K562 (cell line): Measurements from ENCODE around the gene OSCAR. TPM values are rescaled to one million over a fixed set of nuclear protein-coding genes. Genes with fewer than 3 reads are reported as not detected.

Experiments
- ATAC-seq: fragments of 200-7000 bp; cut with Tn5 transposase; 3 replicates; pipeline ENCODE4 v1.9.1; 2020; ENCODE audit warnings: moderate library complexity
- BruUV-seq: library from RNA; stranded (reverse); fragments of 400-500 nt; replicated peaks from 2 replicates; lab custom pipeline; 2021; lab: Mats Ljungman, UMichigan
- CTCF ChIA-PET: fragments of 300-600 bp; formaldehyde crosslinking; extraction: SDS; loops from one replicate; lab custom pipeline; 2021; ENCODE audit warnings: low intra/inter-chr PET ratio; lab: Yijun Ruan, JAX
- POLR2A ChIA-PET: fragments of 300-600, 350-650 bp; sonication (Branson Sonifier 250); formaldehyde crosslinking; extraction: SDS; loops from one replicate; lab custom pipeline; 2021; ENCODE audit warnings: antibody characterized with exemption, inconsistent platforms; lab: Yijun Ruan, JAX
- DNase-seq, 4 experiments: peaks; one replicate each; pipeline versions ENCODE4 v3.0.0 to v3.0.0-alpha.2; 2011 to 2018; ENCODE audit warnings: low spot score in 3 of 4, mixed read lengths in 3 of 4; ENCODE audit errors: extremely low read depth in 1 of 4
- FAIRE-seq: peaks from 2 replicates; lab custom pipeline; 2011; peaks lifted over from hg19 to GRCh38; lab: Jason Lieb, UNC
- H2AFZ ChIP-seq: 2 replicates; pipeline ENCODE4 v1.6.0; 2011; ENCODE audit warnings: low read depth, low read length, control low read depth, inconsistent platforms
- H3K27ac ChIP-seq: fragments of 200-600 bp; 3 replicates; pipeline ENCODE4 v1.8.0; 2011; ENCODE audit warnings: low read depth, mild to moderate bottlenecking, control low read depth, inconsistent platforms, low read length, moderate library complexity, mixed read lengths; ENCODE audit errors: extremely low read depth
- H3K27me3 ChIP-seq, 2 experiments: fragments of 300-600 bp in 1 of 2; 2 replicates in 1 of 2; 3 replicates in 1 of 2; pipeline versions ENCODE4 v1.6.0 to v1.8.0; 2011; ENCODE audit warnings: inconsistent platforms in 2 of 2, low read length in 2 of 2, mild to moderate bottlenecking in 1 of 2, mixed read lengths in 1 of 2, moderate library complexity in 1 of 2; ENCODE audit not compliant: control insufficient read depth in 2 of 2, insufficient read depth in 2 of 2
- H3K36me3 ChIP-seq: fragments of 300-600 bp; 3 replicates; pipeline ENCODE4 v1.8.0; 2011; ENCODE audit warnings: mild to moderate bottlenecking, low read length, inconsistent platforms; ENCODE audit not compliant: control insufficient read depth, insufficient read depth
- H3K4me1 ChIP-seq, 2 experiments: fragments of 200-600 bp in 1 of 2; replicated peaks in 1 of 2; 2 replicates in 1 of 2; 3 replicates in 1 of 2; pipeline versions ENCODE4 v1.5.1 to v1.8.0; 2011; ENCODE audit warnings: inconsistent platforms in 2 of 2, low read length in 2 of 2, mild to moderate bottlenecking in 1 of 2, mixed read lengths in 1 of 2, moderate library complexity in 1 of 2; ENCODE audit not compliant: control insufficient read depth in 2 of 2, insufficient read depth in 2 of 2
- H3K4me2 ChIP-seq: 2 replicates; pipeline ENCODE4 v1.6.1; 2011; ENCODE audit warnings: low read length, control low read depth, inconsistent platforms, mixed read lengths; ENCODE audit not compliant: insufficient read depth
- H3K4me3 ChIP-seq: fragments of 200-600 bp; sonication (generic), shearing (Covaris generic); 2 replicates; pipeline ENCODE4 v1.5.1; 2016; ENCODE audit warnings: control low read depth, inconsistent platforms
- H3K79me2 ChIP-seq: fragments of 200-600 bp; 3 replicates; pipeline ENCODE4 v1.8.0; 2011; ENCODE audit warnings: low read length, inconsistent platforms; ENCODE audit not compliant: control insufficient read depth, insufficient read depth
- H3K9ac ChIP-seq, 2 experiments: 2 replicates each; pipeline versions ENCODE4 v1.6.0 to v1.6.1; 2011; ENCODE audit warnings: low read depth in 2 of 2, low read length in 2 of 2, control low read depth in 1 of 2, inconsistent platforms in 1 of 2, mild to moderate bottlenecking in 1 of 2, mixed read lengths in 1 of 2; ENCODE audit not compliant: insufficient read depth in 1 of 2
- H3K9me1 ChIP-seq: one replicate; pipeline ENCODE4 v1.6.0; 2011; ENCODE audit warnings: inconsistent platforms, mild to moderate bottlenecking, low read length, moderate library complexity; ENCODE audit not compliant: control insufficient read depth, insufficient read depth
- H3K9me3 ChIP-seq: replicated peaks from 2 replicates; pipeline ENCODE4 v1.5.1; 2011; ENCODE audit warnings: low read depth, low read length, inconsistent platforms; ENCODE audit not compliant: control insufficient read depth, insufficient read depth
- H4K20me1 ChIP-seq: replicated peaks from 2 replicates; pipeline ENCODE4 v1.6.1; 2011; ENCODE audit warnings: low read length, inconsistent platforms, mixed read lengths; ENCODE audit not compliant: control insufficient read depth, insufficient read depth
- CREB1 ChIP-seq, 2 experiments: sonication (generic) in 1 of 2; formaldehyde crosslinking in 1 of 2; IDR thresholded peaks; 2 replicates each; pipeline versions ENCODE4 v1.6.1 to v1.8.0; 2012 to 2022; ENCODE audit warnings: inconsistent platforms in 1 of 2, mild to moderate bottlenecking in 1 of 2, missing genetic modification reagents in 1 of 2, moderate library complexity in 1 of 2
- HBP1 ChIP-seq: fragments of 450-650 bp; formaldehyde crosslinking; IDR thresholded peaks from 2 replicates; pipeline ENCODE4 v1.4.0; 2022; ENCODE audit warnings: missing genetic modification characterization
- HNRNPUL1 ChIP-seq: fragments of 200-400 bp; formaldehyde crosslinking; IDR thresholded peaks from 2 replicates; pipeline ENCODE4 v1.6.1; 2017; ENCODE audit warnings: low read length
- MED1 ChIP-seq: sonication (generic); formaldehyde crosslinking; IDR thresholded peaks from 2 replicates; pipeline ENCODE4 v1.8.1; 2023; ENCODE audit warnings: missing genetic modification reagents, borderline replicate concordance
- NR2C2 ChIP-seq, 2 experiments: fragments of 200-800 bp in 1 of 2; sonication (Bioruptor generic) in 1 of 2; sonication (generic) in 1 of 2; formaldehyde crosslinking in 1 of 2; IDR thresholded peaks; 2 replicates each; pipeline versions ENCODE4 v1.6.1 to v1.8.0; 2016 to 2022; ENCODE audit warnings: mild to moderate bottlenecking in 1 of 2, missing compliant biosample characterization in 1 of 2, missing genetic modification characterization in 1 of 2, missing genetic modification reagents in 1 of 2
- SIRT6 ChIP-seq: IDR thresholded peaks from one replicate; pipeline ENCODE4 v1.6.1; 2012; ENCODE audit warnings: low read depth, mild to moderate bottlenecking, control low read depth, inconsistent platforms, low read length, moderate library complexity
- SMARCA4 ChIP-seq: fragments of 450-650 bp; IDR thresholded peaks from 2 replicates; pipeline ENCODE4 v1.6.1; 2016
- SRF ChIP-seq, 2 experiments: fragments of 250-450, 450-650 bp in 1 of 2; sonication (Bioruptor Pico) in 1 of 2; sonication (generic) in 1 of 2; formaldehyde crosslinking; IDR thresholded peaks; 2 replicates each; pipeline versions ENCODE4 v1.5.0 to v1.5.1; 2020 to 2022; ENCODE audit warnings: mild to moderate bottlenecking in 1 of 2, missing genetic modification reagents in 1 of 2
- TARDBP ChIP-seq: fragments of 450-650 bp; IDR thresholded peaks from 2 replicates; pipeline ENCODE4 v1.6.1; 2016
- ZNF431 ChIP-seq: sonication (generic); formaldehyde crosslinking; IDR thresholded peaks from 2 replicates; pipeline ENCODE4 v1.8.0; 2022; ENCODE audit warnings: mild to moderate bottlenecking, missing genetic modification reagents
- ZNF717 ChIP-seq: fragments of 250-450 bp; sonication (Bioruptor Pico); IDR thresholded peaks from 2 replicates; pipeline ENCODE4 v1.5.0; 2021
- WGBS: fragments of 100-300 bp; shearing (Covaris generic); methylation state at CpG from one replicate; pipeline ENCODE4 v1.1.6; 2016; ENCODE audit warnings: low coverage, mixed read lengths; ENCODE audit not compliant: insufficient coverage; ENCODE audit errors: missing lambda C conversion rate; 5-methylcytosine and 5-hydroxymethylcytosine counted together
- in situ Hi-C: fragments of 300-500 bp; cut with MboI; formaldehyde crosslinking; loops from 4 replicates; pipeline ENCODE4 v1.15.0; 2018; ENCODE audit warnings: inconsistent platforms, mixed read lengths
- intact Hi-C: fragments of 100-400 bp; cut with micrococcal nuclease; formaldehyde crosslinking; loops from 2 replicates; pipeline ENCODE4 v1.14.2; 2022
- polyA plus RNA-seq, 8 experiments: library from polyadenylated mRNA; depleted of rRNA in 4 of 8; stranded (reverse) in 5 of 8; unstranded in 3 of 8; fragments of >200 nt; fragmentation: Nextera tagmentation in 2 of 8; fragmentation: Illumina TruSeq in 1 of 8; extraction: Ambion mirVana in 2 of 8; extraction: Trizol in 1 of 8; gene quantifications; 2 replicates each; pipeline versions ENCODE4 v1.2.1 to v1.2.3, GENCODE V29; 2011 to 2014; ENCODE audit warnings: inconsistent platforms in 1 of 8, missing spikeins in 1 of 8
- total RNA-seq, 7 experiments: library from RNA; depleted of rRNA in 6 of 7; stranded (reverse); fragments of >200 nt in 6 of 7; fragmentation: Illumina TruSeq in 2 of 7; extraction: Trizol in 2 of 7; gene quantifications; 2 replicates each; pipeline versions ENCODE4 v1.2.1 to v1.2.3, GENCODE V29; 2011 to 2021; ENCODE audit warnings: low replicate concordance in 1 of 7
- TF ChIP-seq, protein P1 (sequence below): sonication (generic); formaldehyde crosslinking; IDR thresholded peaks from 2 replicates; pipeline ENCODE4 v1.9.0; 2022; ENCODE audit warnings: mild to moderate bottlenecking, missing genetic modification reagents

The OSCAR gene
- total and polyA plus RNA-seq, 9 of the 15 experiments (the other 6 are each of a cell fraction or from before 2014, with no cell fraction given), result 0.09 to 0.62 (median 0.13) TPM; not detected in 5

- Histone ChIP-seq H3K4me2 (peak overlapping the region; percentile 100), H3K27me3 (no peaks in the 10 kb centered on the region), H3K9me1 (peaks cover 16% of the 10 kb centered on the region), H3K4me3 (peak overlapping the region; percentile 51), H3K9me3 (no peaks in the 10 kb centered on the region), H3K36me3 (peaks cover 33% of the 10 kb centered on the region), H4K20me1 (peaks cover 12% of the 10 kb centered on the region), H3K9ac (peak overlapping the region; percentile 69 to 86), H3K27ac (peak overlapping the region; percentile 59), H3K79me2 (peaks cover 37% of the 10 kb centered on the region), H2AFZ (peak overlapping the region; percentile 92), H3K4me1 (peaks cover 14 to 23% of the 10 kb centered on the region in 2 experiments; a peak in 4 of 5 replicates)
- FAIRE-seq (no peak), DNase-seq (peak in 1 of 4 experiments; percentile 26), ATAC-seq (no peak)
- in situ Hi-C loops, result no loop called here
- intact Hi-C loops, result loop anchor here (2.0 kb wide), 1 partner anchor 65 kb away; the partner anchor contains the start of gene RPS9
- BruUV-seq, result TSS peak; percentile 90
- 9% methylated on average over 29 of the region's 30 CpGs for WGBS
- POLR2A ChIA-PET, result interaction anchor here (0.6 to 3.1 kb wide), 13 partner anchors 12 to 87 kb away, joined by 3 to 29 read pairs (median 8); partner anchors contain the start of genes LENG1, MBOAT7, PRPF31 and RPS9
- CTCF ChIA-PET, result no interaction called here
- no peak for TF ChIP-seq MED1 (CRISPR knock-in tag)
- no peak for TF ChIP-seq SIRT6
- TF ChIP-seq CREB1 (IDR thresholded peaks at IDR 0.05), result no peak
- no peak for TF ChIP-seq CREB1 (CRISPR knock-in tag; IDR thresholded peaks at IDR 0.05)
- TF ChIP-seq ZNF717 (CRISPR knock-in tag), result no peak
- TF ChIP-seq HNRNPUL1, result no peak
- no peak for TF ChIP-seq SRF (CRISPR knock-in tag; IDR thresholded peaks at IDR 0.05)
- 0 out of 2 replicates have a peak, but pooled peaks have one; percentile 26 for TF ChIP-seq NR2C2 (CRISPR knock-in tag; IDR thresholded peaks at IDR 0.05)
- no peak for TF ChIP-seq NR2C2 (tag; IDR thresholded peaks at IDR 0.05)
- TF ChIP-seq, protein P1, sequence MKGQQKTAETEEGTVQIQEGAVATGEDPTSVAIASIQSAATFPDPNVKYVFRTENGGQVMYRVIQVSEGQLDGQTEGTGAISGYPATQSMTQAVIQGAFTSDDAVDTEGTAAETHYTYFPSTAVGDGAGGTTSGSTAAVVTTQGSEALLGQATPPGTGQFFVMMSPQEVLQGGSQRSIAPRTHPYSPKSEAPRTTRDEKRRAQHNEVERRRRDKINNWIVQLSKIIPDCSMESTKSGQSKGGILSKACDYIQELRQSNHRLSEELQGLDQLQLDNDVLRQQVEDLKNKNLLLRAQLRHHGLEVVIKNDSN (CRISPR knock-in tag), result no peak
- no peak for TF ChIP-seq TARDBP
- 0 out of 2 replicates have a peak, but pooled peaks have one; percentile 24 for TF ChIP-seq SMARCA4
- TF ChIP-seq ZNF431 (CRISPR knock-in tag), result no peak
- peak; percentile 25; the same call in 1 of the 2 replicates for TF ChIP-seq HBP1
Observed at GRCh38 chr19:54136086-54136863, 35.7 kb upstream of the OSCAR start.
